ENCODE results near the gene ERC1.
"Not testable (repeated sequence)": the region's sequence is repeated elsewhere in the genome, so short reads cannot be mapped to it uniquely, and the experiment has no call there.

The ERC1 gene

GRCh38 chr12:1080520-1081223 lies 89.6 kb downstream of the ERC1 start:
- no peak for DNase-seq

GRCh38 chr12:1083151-1083888 lies 92.3 kb downstream of the ERC1 start:
- no peak for DNase-seq

- DNase-seq, result peak; percentile 33
Measured at GRCh38 chr12:1083889-1084262, 92.9 kb downstream of the ERC1 start.

GRCh38 chr12:1091350-1091749 lies 100.3 kb downstream of the ERC1 start:
- no peak for DNase-seq

DNA sequence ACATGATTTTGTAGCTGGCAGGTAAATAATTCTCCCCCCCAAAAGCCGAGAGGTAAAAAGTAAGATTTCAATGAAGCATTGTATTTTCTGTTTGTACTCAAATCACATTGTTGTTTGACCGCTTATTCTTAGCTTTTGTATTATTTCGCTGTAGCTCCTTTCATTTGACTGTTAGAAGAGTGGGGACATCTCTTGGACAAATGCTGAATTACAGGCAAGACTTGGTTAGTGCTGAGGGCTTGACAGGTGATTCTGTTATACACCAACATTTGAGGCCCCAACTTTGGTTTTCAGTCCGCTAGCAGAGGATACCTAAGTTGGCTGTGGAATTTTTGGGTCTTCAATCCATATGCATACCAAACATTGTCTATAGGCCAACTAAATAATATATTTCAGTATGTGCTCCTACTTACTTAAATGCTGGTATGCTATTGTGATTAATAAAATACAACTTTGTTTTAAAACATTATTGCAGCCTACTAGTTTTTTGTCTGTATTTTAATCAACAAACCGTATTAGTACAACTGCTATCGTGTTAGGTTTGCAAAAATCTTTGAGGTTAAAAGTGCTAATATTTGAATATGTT lies 102.2 kb downstream of the ERC1 start:
- DNase-seq, result peak; percentile 56

DNA sequence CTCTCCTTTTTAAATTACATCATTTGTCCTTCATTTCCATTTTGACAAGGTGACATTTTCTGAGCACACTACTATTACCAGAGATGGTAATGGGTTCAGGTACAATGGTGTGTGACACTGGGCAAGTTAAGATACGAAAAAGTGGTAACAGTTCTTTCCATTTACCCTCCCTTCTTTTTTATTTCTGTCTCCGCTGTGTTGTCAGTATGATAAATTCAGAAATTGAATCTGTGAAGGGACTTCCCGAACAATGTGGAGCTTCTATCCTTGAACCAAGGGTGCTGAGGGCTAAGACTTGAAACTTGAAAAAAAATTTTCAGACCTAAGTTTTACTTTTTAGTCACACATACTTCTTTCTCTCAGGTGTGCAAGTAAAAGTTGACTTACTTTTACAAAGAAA lies 103.7 kb downstream of the ERC1 start:
- DNase-seq, result no peak

- DNase-seq, result no peak
Measured at GRCh38 chr12:1099158-1099557, 108.1 kb downstream of the ERC1 start.

GRCh38 chr12:1099618-1100017 lies 108.6 kb downstream of the ERC1 start:
- not testable (repeated sequence) for DNase-seq

DNA sequence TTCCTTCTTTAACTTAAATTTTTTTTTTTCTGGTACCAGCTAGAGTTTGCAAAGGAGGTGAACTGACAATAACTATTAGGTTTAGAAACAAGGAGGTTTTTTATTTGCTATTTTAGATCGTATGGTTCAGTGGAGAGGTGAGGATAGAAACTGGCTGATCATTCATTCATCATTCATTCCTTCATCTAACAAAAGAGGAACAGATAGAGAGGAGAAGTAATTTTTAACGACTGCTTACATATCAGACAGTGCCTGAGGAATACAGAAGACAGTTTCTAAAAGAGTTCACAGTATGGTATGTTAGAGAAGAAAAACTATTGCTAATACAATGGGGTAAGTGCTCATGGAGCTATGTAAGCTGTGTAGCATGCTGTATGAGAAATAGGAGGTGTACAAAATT lies 111.1 kb downstream of the ERC1 start:
- no peak for DNase-seq

GRCh38 chr12:1102791-1103450 lies 111.9 kb downstream of the ERC1 start:
- no peak for DNase-seq

GRCh38 chr12:1103632-1104031 lies 112.6 kb downstream of the ERC1 start:
- DNase-seq, result no peak

DNA sequence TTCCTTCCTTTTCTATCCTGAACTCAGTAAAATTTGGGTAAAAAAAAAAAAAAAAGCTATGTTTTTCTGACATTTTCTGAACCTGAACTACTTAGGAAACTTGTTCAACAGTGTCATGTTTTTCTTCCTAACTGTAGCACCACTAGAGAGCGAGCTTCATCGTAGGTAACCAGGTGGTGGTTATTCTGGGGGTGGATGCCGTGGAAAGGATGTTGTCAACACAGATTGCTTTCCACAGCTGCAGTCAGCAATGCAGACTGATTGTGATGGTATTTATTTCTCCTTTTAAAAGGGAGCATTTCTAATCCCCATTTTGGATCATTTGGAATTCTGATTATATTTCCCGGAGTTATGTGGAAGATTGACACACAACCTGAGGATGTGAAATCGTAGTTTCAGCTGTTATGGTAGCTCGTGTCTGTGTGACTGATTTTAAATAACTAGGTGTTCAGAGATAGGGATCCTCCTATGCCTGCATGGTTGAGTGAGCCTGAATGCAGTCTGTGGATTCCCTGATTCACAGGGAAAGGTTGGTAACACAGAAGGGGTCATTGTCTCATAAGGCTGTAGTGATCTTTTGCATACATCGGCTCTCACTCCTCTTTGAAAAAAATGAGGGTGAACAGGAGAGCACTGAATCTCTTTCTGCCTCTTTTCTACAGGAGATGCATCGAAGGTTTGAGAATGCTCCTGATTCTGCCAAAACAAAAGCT lies 113.2 kb downstream of the ERC1 start:
- no peak for DNase-seq

GRCh38 chr12:1107669-1108068 lies 116.6 kb downstream of the ERC1 start:
- DNase-seq, result no peak

DNA sequence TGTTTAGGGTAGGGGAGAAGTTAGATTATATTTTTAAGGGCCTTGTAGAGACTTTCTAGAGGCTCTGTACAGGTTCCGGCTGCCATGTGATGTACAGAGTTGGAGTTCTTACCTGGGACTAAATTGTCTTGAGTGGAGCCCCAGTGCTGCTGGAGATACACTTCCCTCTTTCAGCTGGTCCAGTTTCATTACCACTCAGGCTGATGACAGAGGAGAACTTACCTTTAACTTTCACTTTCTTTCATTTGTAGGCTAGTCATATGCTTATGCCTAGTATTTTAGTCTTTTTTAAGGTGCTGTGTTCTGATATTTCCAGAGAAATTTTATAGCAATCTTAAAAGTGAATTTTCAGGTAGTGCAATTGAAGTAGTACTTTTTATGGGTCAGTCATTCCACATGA lies 117.3 kb downstream of the ERC1 start:
- no peak for DNase-seq

DNA sequence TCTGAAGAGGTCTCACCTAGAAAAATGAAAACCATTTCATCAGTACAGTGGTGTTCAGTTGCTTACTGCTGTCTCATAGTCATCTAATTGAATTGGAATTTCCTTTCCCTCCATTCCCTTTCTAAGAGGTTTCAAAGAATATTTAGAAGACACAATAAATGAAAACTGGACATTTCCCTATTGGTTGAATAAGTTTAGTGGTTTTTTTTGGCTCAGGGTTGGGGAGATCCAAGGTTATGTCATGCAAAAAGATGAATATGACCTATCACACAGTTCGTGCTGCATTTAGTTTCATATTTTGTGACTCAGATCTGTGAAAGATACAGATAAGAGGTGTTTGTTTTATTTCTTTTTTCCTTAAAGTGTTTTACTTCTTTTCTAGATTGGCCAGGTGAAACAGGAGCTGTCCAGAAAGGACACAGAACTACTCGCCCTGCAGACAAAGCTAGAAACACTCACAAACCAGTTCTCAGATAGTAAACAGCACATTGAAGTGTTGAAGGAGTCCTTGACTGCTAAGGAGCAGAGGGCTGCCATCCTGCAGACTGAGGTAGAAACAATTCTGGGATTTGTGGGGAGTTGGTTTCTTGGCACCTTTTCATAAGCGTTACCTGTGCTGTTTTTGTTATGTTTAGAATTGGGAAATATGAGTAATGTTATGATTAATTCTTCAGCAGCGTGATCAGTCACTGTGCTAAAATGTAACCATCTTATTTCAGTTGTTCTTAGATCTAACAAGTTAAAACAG lies 124.6 kb downstream of the ERC1 start:
- DNase-seq, result peak; percentile 76

GRCh38 chr12:1117371-1117770 lies 126.3 kb downstream of the ERC1 start:
- no peak for DNase-seq

GRCh38 chr12:1117970-1118563 lies 127.0 kb downstream of the ERC1 start:
- DNase-seq, result peak; percentile 69

DNA sequence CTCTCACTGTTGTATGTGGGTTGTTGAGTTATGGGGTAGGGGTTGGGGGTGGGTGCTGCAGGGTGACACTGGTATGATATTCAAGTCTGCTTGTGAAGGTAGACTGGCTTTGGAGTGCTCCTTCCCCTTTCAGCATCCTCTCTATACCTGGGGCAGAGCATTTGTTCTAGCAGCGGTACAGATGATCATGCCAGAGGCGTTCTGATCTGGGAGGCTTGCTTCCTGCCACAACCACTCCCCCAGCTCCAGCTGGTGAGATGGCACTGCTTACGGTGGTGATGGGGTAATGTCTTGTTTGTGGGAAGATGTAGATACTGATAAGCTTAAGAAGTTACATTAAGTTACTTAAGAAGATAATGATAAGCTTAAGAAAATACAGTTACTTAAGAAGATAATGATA lies 131.8 kb downstream of the ERC1 start:
- no peak for DNase-seq

DNA sequence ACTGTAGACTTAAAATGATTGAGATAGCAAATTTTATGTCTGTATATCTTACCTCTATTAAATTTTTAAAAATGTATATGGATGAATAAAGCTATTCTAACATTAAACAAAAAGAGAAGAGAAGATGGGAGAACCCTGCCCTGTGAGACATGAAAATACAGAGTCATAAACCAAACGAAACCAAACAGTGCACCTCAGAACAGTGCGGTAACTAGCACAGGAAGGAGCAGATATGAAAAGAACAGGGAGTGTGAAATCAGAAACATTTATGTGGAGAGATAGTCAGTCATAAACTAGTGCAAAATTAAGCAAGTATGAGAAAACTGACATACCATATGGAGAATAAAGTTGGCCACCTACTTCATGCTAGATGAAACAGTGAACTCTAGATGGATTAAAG lies 135.1 kb downstream of the ERC1 start:
- no peak for DNase-seq

DNA sequence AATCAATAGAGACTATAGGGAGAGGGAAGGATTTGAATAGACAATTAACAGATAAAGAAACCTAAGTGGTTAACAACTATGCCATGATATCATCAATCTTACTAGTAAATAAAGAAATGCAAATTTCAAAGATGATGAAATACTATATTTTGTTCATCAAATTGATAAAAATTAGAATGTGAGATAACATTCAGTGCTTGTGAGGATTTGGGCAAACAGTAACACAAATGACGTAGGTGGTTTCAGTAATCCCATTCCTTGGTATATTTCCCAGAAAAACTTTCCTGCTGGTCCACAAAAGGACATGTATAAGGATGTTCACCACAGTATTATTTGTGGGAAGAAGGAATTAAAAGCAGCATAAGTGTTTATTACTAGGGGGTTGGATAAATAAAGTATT lies 136.0 kb downstream of the ERC1 start:
- no peak for DNase-seq

DNA sequence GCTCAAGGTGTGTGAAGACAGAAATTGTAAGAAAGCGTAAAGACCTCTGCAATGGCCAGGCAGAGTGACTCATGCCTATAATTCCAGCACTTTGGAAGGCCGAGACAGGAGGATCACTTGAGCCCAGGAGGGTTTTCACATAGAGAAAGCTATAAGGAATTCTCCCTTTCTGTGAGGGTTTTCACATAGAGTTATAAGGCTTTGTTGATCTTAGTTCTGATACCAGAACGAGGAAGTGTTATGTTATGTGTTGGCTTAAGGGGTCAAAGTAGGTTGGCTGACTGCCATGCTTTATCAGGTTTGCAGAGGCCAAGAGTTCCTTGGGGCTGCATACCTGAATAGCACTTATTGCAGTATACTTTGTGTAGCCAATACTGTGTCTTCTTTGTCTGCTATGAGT lies 139.1 kb downstream of the ERC1 start:
- DNase-seq, result no peak

DNA sequence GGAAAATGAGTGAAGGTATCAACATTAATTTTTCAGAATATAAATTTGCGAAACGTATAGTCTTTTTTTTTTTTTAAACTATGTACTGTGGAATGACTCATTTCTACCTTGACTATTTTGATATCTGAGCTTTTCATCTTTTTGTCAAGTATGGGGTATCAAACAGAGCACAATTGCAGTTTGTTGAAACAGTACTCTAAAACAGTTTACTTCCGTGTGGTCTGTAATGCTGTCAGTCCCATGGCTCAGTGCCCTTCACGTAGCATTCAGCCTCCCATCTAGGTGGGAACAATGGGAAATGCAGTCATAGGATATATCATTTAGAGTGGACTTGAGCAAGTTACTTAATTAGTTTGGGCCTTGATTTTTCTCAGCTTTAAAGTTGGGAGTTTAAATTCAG lies 139.5 kb downstream of the ERC1 start:
- DNase-seq, result no peak
